CD4-positive, alpha-beta T cell (primary cell): Measurements from ENCODE around the gene IGF1R. TPM values are rescaled to one million over a fixed set of nuclear protein-coding genes. Genes with fewer than 3 reads are reported as not detected.

Experiments
- ATAC-seq: fragments of 200-7000 bp; cut with Tn5 transposase; one replicate; pipeline ENCODE4 v1.10.0; 2022; ENCODE audit warnings: mild to moderate bottlenecking; ENCODE audit not compliant: poor library complexity
- CTCF ChIA-PET: fragments of 350-600 bp; sonication (Branson Sonifier 250); formaldehyde crosslinking; loops from one replicate; lab custom pipeline; 2021; ENCODE audit warnings: antibody characterized with exemption, inconsistent platforms; lab: Charles Lee
- POLR2A ChIA-PET: fragments of 350-600 bp; sonication (Branson Sonifier 250); formaldehyde crosslinking; loops from one replicate; lab custom pipeline; 2021; ENCODE audit warnings: antibody characterized with exemption, inconsistent platforms; lab: Charles Lee
- DNase-seq, 14 experiments: peaks; one replicate each; pipeline ENCODE4 v3.0.0-alpha.2; 2013 to 2020; ENCODE audit warnings: mixed read lengths in 2 of 14
- H3K27ac ChIP-seq, 2 donors: one replicate each; pipeline versions ENCODE4 v1.5.1 to v1.7.0; 2013; ENCODE audit warnings: low read length in 2 of 2, low read depth in 1 of 2, mild to moderate bottlenecking in 1 of 2
- H3K27me3 ChIP-seq, 2 experiments: 1 replicate in 1 of 2; 2 replicates in 1 of 2; pipeline versions ENCODE4 v1.6.1 to v1.7.0; 2013; ENCODE audit warnings: low read length in 2 of 2, control low read depth in 1 of 2, mild to moderate bottlenecking in 1 of 2, moderate library complexity in 1 of 2; ENCODE audit not compliant: insufficient read depth in 2 of 2, control insufficient read depth in 1 of 2
- H3K36me3 ChIP-seq: one replicate; pipeline ENCODE4 v1.6.1; 2013; ENCODE audit warnings: low read length, control low read depth; ENCODE audit not compliant: insufficient read depth
- H3K4me1 ChIP-seq: one replicate; pipeline ENCODE4 v1.6.1; 2013; ENCODE audit warnings: low read length, control low read depth; ENCODE audit not compliant: insufficient read depth
- H3K4me3 ChIP-seq: one replicate; pipeline ENCODE4 v1.5.1; 2013; ENCODE audit warnings: mild to moderate bottlenecking, low read length, moderate library complexity
- H3K9me3 ChIP-seq, 2 experiments: 1 replicate in 1 of 2; 2 replicates in 1 of 2; pipeline versions ENCODE4 v1.6.1 to v1.7.0; 2013; ENCODE audit warnings: low read length in 2 of 2, mild to moderate bottlenecking in 2 of 2, control low read depth in 1 of 2, moderate library complexity in 1 of 2; ENCODE audit not compliant: control insufficient read depth in 1 of 2, insufficient read depth in 1 of 2
- H3K27ac Mint-ChIP-seq: one replicate; pipeline ENCODE4 v1.8.0; 2020; ENCODE audit warnings: mixed read lengths
- H3K27me3 Mint-ChIP-seq: one replicate; pipeline ENCODE4 v1.8.0; 2021; ENCODE audit warnings: mixed read lengths
- H3K36me3 Mint-ChIP-seq: one replicate; pipeline ENCODE4 v1.8.0; 2021; ENCODE audit warnings: low read depth, mixed read lengths
- H3K4me1 Mint-ChIP-seq: one replicate; pipeline ENCODE4 v1.8.0; 2021; ENCODE audit warnings: low read depth, mixed read lengths
- H3K4me3 Mint-ChIP-seq: one replicate; pipeline ENCODE4 v1.8.0; 2020; ENCODE audit warnings: mild to moderate bottlenecking, mixed read lengths
- H3K9me3 Mint-ChIP-seq: one replicate; pipeline ENCODE4 v1.8.0; 2020; ENCODE audit warnings: mixed read lengths
- intact Hi-C, 2 experiments: fragments of 100-400 bp; cut with DNase I in 1 of 2; cut with micrococcal nuclease in 1 of 2; formaldehyde crosslinking; loops; one replicate each; pipeline versions ENCODE4 v1.15.1 to v1.9.0; 2023 to 2025; cut with DNase I, micrococcal nuclease
- total RNA-seq, 174 experiments: library from RNA in 2 of 174; stranded (reverse) in 2 of 174; gene quantifications; one replicate each; pipeline ENCODE4 v1.2.3 and lab custom pipeline; 2021 to 2026
- TF ChIP-seq, protein P1 (sequence below): fragments of 200-600 bp; IDR thresholded peaks from one replicate; pipeline ENCODE4 v1.8.0; 2022; ENCODE audit warnings: antibody characterized with exemption, mild to moderate bottlenecking

The IGF1R gene
- total RNA-seq, 2 experiments from 2014 or later = 39.2 to 40.3 TPM

DNA sequence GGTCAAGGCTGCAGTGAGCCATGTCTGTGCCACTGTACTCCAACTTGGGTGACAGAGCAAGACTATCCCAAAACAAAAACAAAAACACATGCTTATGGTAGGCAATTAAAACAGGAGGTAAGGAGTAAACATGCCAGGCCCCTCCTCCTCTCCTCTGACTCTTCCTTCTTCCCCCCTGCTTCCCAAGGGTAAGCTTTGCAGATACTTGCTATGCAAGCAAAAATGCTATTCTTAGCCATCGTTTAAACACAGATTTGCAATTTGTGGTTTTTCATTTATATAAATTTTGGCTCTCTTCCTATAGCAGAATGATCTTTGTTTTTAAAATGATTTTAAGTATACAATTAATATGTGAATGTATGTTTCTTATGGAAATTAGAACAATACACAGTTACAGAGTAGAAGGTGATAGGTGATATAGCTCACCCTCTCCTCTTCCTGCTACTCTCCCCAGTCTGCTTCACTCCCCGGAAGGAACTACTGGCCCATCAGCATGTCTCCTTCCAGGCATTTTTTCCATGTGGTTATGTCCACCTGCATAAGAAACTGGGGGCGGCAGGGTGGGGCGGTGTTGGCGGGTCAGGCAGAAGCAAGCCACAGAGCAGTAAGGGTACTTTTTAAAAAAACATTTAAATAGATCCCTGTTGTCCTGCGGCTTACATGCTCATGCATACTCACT is 42.1 kb downstream of the IGF1R start:
- Histone ChIP-seq H3K27ac (no peak overlapping the region), H3K27me3 (no peaks in the 10 kb centered on the region), H3K4me3 (no peak overlapping the region), H3K4me1 (peaks cover 18% of the 10 kb centered on the region), H3K36me3 (no peaks in the 10 kb centered on the region), H3K9me3 (no peaks in the 10 kb centered on the region)
- DNase-seq (no peak), ATAC-seq (no peak)
- Mint-ChIP-seq H3K4me3 (no peak overlapping the region), H3K9me3 (no peaks in the 10 kb centered on the region), H3K4me1 (peaks cover 69% of the 10 kb centered on the region), H3K27me3 (no peaks in the 10 kb centered on the region), H3K27ac (no peak overlapping the region), H3K36me3 (no peaks in the 10 kb centered on the region)
- CTCF ChIA-PET = no interaction called here
- intact Hi-C loops = no loop called here
- POLR2A ChIA-PET = no interaction called here
- TF ChIP-seq, protein P1, sequence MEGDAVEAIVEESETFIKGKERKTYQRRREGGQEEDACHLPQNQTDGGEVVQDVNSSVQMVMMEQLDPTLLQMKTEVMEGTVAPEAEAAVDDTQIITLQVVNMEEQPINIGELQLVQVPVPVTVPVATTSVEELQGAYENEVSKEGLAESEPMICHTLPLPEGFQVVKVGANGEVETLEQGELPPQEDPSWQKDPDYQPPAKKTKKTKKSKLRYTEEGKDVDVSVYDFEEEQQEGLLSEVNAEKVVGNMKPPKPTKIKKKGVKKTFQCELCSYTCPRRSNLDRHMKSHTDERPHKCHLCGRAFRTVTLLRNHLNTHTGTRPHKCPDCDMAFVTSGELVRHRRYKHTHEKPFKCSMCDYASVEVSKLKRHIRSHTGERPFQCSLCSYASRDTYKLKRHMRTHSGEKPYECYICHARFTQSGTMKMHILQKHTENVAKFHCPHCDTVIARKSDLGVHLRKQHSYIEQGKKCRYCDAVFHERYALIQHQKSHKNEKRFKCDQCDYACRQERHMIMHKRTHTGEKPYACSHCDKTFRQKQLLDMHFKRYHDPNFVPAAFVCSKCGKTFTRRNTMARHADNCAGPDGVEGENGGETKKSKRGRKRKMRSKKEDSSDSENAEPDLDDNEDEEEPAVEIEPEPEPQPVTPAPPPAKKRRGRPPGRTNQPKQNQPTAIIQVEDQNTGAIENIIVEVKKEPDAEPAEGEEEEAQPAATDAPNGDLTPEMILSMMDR = no peak

DNA sequence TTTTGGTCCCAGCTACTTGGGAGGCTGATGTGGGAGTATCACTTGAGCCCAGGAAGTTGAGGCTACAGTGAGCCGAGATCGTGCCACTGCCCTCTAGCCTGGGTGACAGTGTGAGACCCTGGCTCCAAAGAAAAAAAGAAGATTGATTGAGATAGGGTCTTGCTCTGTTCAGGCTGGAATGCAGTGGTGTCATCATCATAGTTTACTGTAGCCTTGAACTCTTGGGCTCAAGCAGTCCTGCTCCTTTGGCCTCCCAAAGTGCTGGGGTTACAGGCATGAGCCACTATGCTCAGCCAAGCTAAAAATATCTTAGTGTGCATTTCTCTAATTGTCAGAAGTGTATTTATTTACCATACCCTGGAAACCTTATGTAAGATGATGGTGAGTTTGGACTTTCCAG is 43.9 kb downstream of the IGF1R start:
- no peak for ATAC-seq
- no peaks in the 10 kb centered on the region for H3K36me3 Mint-ChIP-seq
- H3K27ac ChIP-seq = no peak overlapping the region
- no peaks in the 10 kb centered on the region for H3K9me3 ChIP-seq
- H3K9me3 Mint-ChIP-seq = no peaks in the 10 kb centered on the region
- no peak overlapping the region for H3K4me3 Mint-ChIP-seq
- TF ChIP-seq, protein P1 = no peak
- no peak for DNase-seq
- H3K4me1 Mint-ChIP-seq = peaks cover 73% of the 10 kb centered on the region
- no peak overlapping the region for H3K4me3 ChIP-seq
- intact Hi-C loops = no loop called here
- CTCF ChIA-PET = no interaction called here
- peaks cover 20% of the 10 kb centered on the region for H3K4me1 ChIP-seq
- H3K27me3 ChIP-seq = no peaks in the 10 kb centered on the region
- no peak overlapping the region for H3K27ac Mint-ChIP-seq
- POLR2A ChIA-PET = no interaction called here
- no peaks in the 10 kb centered on the region for H3K27me3 Mint-ChIP-seq
- no peaks in the 10 kb centered on the region for H3K36me3 ChIP-seq

DNA sequence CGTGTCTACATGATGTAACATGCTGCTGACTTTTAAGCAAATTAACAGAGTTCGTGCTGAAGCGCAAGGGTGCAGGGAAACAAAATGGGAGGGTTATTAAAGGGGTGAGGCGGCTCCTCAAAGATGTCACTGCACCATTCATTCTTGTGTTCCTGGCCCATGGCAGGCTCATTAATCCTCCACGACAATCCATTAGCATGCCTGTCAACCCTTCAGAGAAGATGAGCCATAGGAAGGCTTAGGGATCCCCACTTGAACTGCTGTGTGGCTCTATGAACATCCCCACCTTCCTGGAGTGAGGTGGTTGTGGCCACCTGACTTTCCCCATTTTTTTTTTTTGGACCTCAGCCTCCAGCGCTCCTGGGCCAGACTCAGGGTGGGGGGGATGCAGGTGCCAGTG is 45.8 kb downstream of the IGF1R start:
- no peaks in the 10 kb centered on the region for H3K9me3 ChIP-seq
- no peaks in the 10 kb centered on the region for H3K27me3 Mint-ChIP-seq
- no peaks in the 10 kb centered on the region for H3K9me3 Mint-ChIP-seq
- no peak overlapping the region for H3K27ac Mint-ChIP-seq
- H3K36me3 Mint-ChIP-seq = no peaks in the 10 kb centered on the region
- TF ChIP-seq, protein P1 = no peak
- no peak for DNase-seq
- H3K4me1 ChIP-seq = peaks cover 27% of the 10 kb centered on the region
- no peak overlapping the region for H3K4me3 Mint-ChIP-seq
- no peak overlapping the region for H3K4me3 ChIP-seq
- ChIA-PET CTCF (no interaction called here), POLR2A (no interaction called here)
- peaks cover 72% of the 10 kb centered on the region for H3K4me1 Mint-ChIP-seq
- no peaks in the 10 kb centered on the region for H3K27me3 ChIP-seq
- no peaks in the 10 kb centered on the region for H3K36me3 ChIP-seq
- intact Hi-C loops = no loop called here
- ATAC-seq = no peak
- no peak overlapping the region for H3K27ac ChIP-seq
